AG04450 (cell line): ENCODE measurements around the gene GALP. TPM values are rescaled to one million over a fixed set of nuclear protein-coding genes. Genes with fewer than 3 reads are reported as not detected.
"Not testable (repeated sequence)": the region's sequence is repeated elsewhere in the genome, so short reads cannot be mapped to it uniquely, and the experiment has no call there.

ENCODE experiments used
- CTCF ChIA-PET: fragments of 300-600, 350-600 bp; formaldehyde crosslinking; extraction: SDS; loops from one replicate; lab custom pipeline; 2022; ENCODE audit warnings: antibody characterized with exemption, inconsistent platforms; lab: Charles Lee
- POLR2A ChIA-PET: fragments of 350-600 bp; formaldehyde crosslinking; extraction: SDS; loops from one replicate; lab custom pipeline; 2021; ENCODE audit warnings: antibody characterized with exemption, inconsistent platforms; lab: Yijun Ruan, JAX
- DNase-seq: peaks from one replicate; pipeline ENCODE4 v3.0.0-alpha.2; 2011; ENCODE audit warnings: low read depth, low spot score
- H3K27ac ChIP-seq: one replicate; pipeline ENCODE4 v1.5.1; 2012; ENCODE audit warnings: low read depth, low read length, control low read depth
- H3K27me3 ChIP-seq: one replicate; pipeline ENCODE4 v1.6.0; 2012; ENCODE audit warnings: low read length; ENCODE audit not compliant: control insufficient read depth, insufficient read depth
- H3K4me3 ChIP-seq: 2 replicates; pipeline ENCODE4 v1.5.1; 2011; ENCODE audit warnings: mild to moderate bottlenecking, low read depth, low read length, control low read depth
- H3K9me3 ChIP-seq: 2 replicates; pipeline ENCODE4 v1.5.1; 2012; ENCODE audit warnings: low read length; ENCODE audit not compliant: control insufficient read depth, insufficient read depth
- polyA plus RNA-seq: library from polyadenylated mRNA; depleted of rRNA; stranded (reverse); fragments of >200 nt; gene quantifications from 2 replicates; pipeline ENCODE4 v1.2.3, GENCODE V29; 2011; rRNA removed
- small RNA-seq: library from RNA; depleted of rRNA; stranded (forward); fragments of <200 nt; gene quantifications from one replicate; pipeline ENCODE3, GENCODE V24; 2012; ENCODE audit warnings: low read depth; ENCODE audit not compliant: insufficient read length
- TF ChIP-seq, protein P1 (sequence below): IDR thresholded peaks from 2 replicates; pipeline ENCODE4 v1.5.1; 2011; ENCODE audit warnings: low read depth, low read length, control low read depth, inconsistent platforms

GALP gene
- polyA plus RNA-seq, 1 experiment, result not detected

DNA sequence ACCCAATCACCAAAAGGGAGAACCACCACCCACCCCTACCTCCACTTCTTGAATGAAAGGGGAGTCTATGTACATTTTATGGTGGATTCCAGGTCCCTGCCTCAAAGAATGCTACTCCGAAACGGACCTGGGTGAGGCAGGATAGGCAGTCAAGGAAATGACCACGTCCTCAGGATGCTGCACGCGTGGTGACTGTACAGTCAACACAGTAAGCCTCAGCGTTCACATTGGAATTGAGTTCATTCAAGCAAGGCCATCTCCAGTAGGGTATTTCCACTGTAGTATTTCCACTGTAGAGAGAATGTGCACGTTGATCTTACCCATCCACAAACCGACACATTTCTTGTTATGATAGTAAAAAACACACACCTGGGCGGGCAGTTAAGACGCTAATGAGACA lies 43.2 kb downstream of the GALP start:
- H3K4me3 ChIP-seq, result no peak overlapping the region
- CTCF ChIA-PET, result interaction anchor here (0.6 to 1.6 kb wide), 3 partner anchors 35 to 167 kb away, joined by 3 to 4 read pairs (median 3); no protein-coding TSS in a partner anchor
- no peaks in the 10 kb centered on the region for H3K27me3 ChIP-seq
- peaks cover 7% of the 10 kb centered on the region; the same call in 1 of the 2 replicates for H3K9me3 ChIP-seq
- POLR2A ChIA-PET, result no interaction called here
- no peak overlapping the region for H3K27ac ChIP-seq
- no peak for DNase-seq
- TF ChIP-seq, protein P1, sequence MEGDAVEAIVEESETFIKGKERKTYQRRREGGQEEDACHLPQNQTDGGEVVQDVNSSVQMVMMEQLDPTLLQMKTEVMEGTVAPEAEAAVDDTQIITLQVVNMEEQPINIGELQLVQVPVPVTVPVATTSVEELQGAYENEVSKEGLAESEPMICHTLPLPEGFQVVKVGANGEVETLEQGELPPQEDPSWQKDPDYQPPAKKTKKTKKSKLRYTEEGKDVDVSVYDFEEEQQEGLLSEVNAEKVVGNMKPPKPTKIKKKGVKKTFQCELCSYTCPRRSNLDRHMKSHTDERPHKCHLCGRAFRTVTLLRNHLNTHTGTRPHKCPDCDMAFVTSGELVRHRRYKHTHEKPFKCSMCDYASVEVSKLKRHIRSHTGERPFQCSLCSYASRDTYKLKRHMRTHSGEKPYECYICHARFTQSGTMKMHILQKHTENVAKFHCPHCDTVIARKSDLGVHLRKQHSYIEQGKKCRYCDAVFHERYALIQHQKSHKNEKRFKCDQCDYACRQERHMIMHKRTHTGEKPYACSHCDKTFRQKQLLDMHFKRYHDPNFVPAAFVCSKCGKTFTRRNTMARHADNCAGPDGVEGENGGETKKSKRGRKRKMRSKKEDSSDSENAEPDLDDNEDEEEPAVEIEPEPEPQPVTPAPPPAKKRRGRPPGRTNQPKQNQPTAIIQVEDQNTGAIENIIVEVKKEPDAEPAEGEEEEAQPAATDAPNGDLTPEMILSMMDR, result no peak

DNA sequence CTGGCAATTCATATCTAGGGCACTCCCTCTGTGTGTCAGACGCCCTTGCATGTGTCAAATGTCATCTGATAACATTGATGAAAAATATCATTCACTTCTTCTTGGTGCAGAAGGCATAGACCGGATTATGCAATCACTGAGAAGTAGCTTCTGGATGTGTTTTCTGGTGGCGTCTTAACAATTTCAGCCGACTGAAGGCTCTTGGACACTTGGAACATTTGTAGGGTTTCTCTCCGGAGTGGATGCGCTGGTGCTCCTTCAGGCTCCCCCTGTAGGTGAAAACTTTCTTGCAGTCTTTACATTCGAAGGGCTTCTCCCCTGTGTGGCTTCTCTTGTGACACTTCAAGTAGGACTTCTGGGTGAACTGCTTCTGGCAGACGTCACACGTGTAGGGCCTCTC lies 45.6 kb downstream of the GALP start:
- CTCF ChIA-PET, result interaction anchor here (0.6 to 2.0 kb wide), 3 partner anchors 139 to 155 kb away, joined by 3 to 6 read pairs (median 3); no protein-coding TSS in a partner anchor
- H3K27me3 ChIP-seq, DNase-seq, H3K27ac ChIP-seq, H3K4me3 ChIP-seq, H3K9me3 ChIP-seq, POLR2A ChIA-PET: not testable (repeated sequence)
- TF ChIP-seq, protein P1, result peak; percentile 7; the same call in 1 of the 2 replicates

DNA sequence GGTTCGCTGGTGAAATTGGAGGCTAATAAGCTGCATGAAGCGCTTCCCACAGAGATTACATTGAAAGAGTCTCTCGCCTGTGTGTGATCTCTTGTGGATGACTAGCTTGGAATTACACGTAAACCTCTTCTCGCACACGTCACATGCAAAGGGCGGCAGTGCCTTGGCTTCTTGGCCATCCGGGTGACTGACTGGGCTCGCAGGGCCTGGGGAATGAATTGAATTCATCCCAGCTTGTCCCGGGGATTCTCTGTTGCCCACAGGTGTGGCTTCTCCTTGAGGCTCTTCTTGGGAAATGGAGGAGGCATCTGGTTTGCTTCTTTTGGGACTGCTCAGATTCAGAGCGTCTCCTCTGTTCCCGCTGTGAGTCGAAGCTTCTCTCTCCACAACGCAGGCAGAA lies 46.0 kb downstream of the GALP start:
- ChIA-PET CTCF (interaction anchor here (1.0 to 2.0 kb wide), 2 partner anchors 139 to 146 kb away, joined by 3 to 6 read pairs; no protein-coding TSS in a partner anchor), POLR2A (no interaction called here)
- Histone ChIP-seq H3K4me3 (no peak overlapping the region), H3K9me3 (peaks cover 7% of the 10 kb centered on the region; the same call in 1 of the 2 replicates), H3K27ac (no peak overlapping the region), H3K27me3 (no peaks in the 10 kb centered on the region)
- TF ChIP-seq, protein P1, result no peak
- no peak for DNase-seq

DNA sequence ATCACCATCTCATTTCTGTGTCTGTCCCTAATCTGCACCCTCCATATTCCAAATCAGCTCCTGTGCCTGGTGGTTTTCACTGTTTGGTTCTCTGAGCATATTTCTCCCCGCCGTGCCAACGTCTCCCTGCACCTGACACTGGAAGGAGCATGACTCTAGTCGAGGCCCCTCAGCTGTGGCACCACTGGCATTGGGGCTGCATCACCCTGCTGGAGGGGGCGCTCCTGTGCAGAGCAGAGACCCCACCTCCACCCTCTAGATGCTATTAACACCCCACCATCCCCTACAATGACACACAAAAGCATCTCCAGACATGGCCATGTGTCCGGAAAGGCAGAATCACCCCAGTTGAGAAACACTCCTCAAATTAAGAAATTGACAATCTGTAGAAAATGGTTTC lies 47.1 kb downstream of the GALP start:
- TF ChIP-seq, protein P1, result no peak
- Histone ChIP-seq H3K4me3 (no peak overlapping the region), H3K27me3 (no peaks in the 10 kb centered on the region), H3K27ac (no peak overlapping the region), H3K9me3 (no peaks in the 10 kb centered on the region; the same call in 1 of the 2 replicates)
- DNase-seq, result no peak
- ChIA-PET POLR2A (no interaction called here), CTCF (interaction anchor here (0.5 to 2.0 kb wide), 2 partner anchors 11 to 147 kb away, joined by 3 to 6 read pairs; no protein-coding TSS in a partner anchor)

DNA sequence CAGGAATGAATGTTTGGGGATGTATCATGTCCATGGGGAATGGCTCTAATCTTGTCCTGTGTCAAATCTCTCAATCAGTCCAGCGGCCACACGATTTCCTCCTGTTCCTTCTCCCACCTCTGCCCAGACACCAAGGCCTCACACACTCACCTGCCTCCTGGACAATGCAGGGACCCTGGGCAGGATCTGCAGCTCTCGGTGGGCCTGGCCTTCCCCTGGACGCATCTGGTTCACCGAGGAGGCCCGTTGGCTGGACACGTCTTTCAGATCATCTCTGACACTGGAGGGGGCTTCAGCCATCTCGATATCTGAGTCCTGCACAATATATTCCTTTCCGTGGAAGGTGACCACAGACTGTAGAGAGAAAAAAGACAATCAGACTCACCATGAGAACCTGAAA lies 47.7 kb downstream of the GALP start:
- H3K9me3 ChIP-seq, result no peaks in the 10 kb centered on the region; the same call in 1 of the 2 replicates
- H3K4me3 ChIP-seq, result no peak overlapping the region
- H3K27ac ChIP-seq, result no peak overlapping the region
- H3K27me3 ChIP-seq, result no peaks in the 10 kb centered on the region
- TF ChIP-seq, protein P1, result no peak
- ChIA-PET CTCF (interaction anchor here (0.5 kb wide), 1 partner anchor 10 kb away, joined by 3 read pairs; no protein-coding TSS in a partner anchor), POLR2A (no interaction called here)
- no peak for DNase-seq

Small RNAs within 50 kb of the gene (small RNA-seq; reads per million reads assigned to genes)
- gene AC024580.2, result not detected

Other genes with a start within 250 kb of the GALP start
- gene NLRP13, start 243.7 kb upstream of the GALP start, polyA plus RNA-seq, result not detected in 2 replicates
- gene NLRP8, start 228.2 kb upstream of the GALP start, polyA plus RNA-seq, result not detected in 2 replicates
- gene NLRP5, start 189.2 kb upstream of the GALP start, polyA plus RNA-seq, result not detected in 2 replicates
- 4.5 and 8.5 TPM in 2 replicates for gene ZNF787, start 54.7 kb upstream of the GALP start, polyA plus RNA-seq
- 9.9 and 11.6 TPM in 2 replicates for gene ZNF444, start 34.7 kb upstream of the GALP start, polyA plus RNA-seq
- gene ZSCAN5B, start 21.8 kb downstream of the GALP start, polyA plus RNA-seq, result not detected in 2 replicates
- gene ZSCAN5C, start 26.3 kb downstream of the GALP start, polyA plus RNA-seq, result not detected in 2 replicates
- not detected in 2 replicates for gene EDDM13, start 96.7 kb downstream of the GALP start, polyA plus RNA-seq
- gene ZSCAN5A, start 138.8 kb downstream of the GALP start, polyA plus RNA-seq, result 3.7 and 5.8 TPM in 2 replicates
- gene ZNF582, start 217.5 kb downstream of the GALP start, polyA plus RNA-seq, result 3.1 and 3.9 TPM in 2 replicates
- 4.5 and 6.2 TPM in 2 replicates for gene ZNF583, start 228.3 kb downstream of the GALP start, polyA plus RNA-seq